Measurements from ENCODE around the gene MAP1B. TPM values are rescaled to one million over a fixed set of nuclear protein-coding genes. Genes with fewer than 3 reads are reported as not detected.

Gene MAP1B
- polyA plus RNA-seq, 1 donor (not counting 4 experiments of a cell fraction or from before 2014, with no cell fraction given): 3.3 TPM

GRCh38 chr5:72065751-72066255 is 41.5 kb upstream of the MAP1B start:
- no peaks in the 10 kb centered on the region for H3K9me3 ChIP-seq (ENCODE audit: control insufficient read depth, low read depth, low read length)
- no peak for DNase-seq (ENCODE audit: low read depth, low spot score)
- no peaks in the 10 kb centered on the region for H3K9me1 ChIP-seq (ENCODE audit: control insufficient read depth, extremely low read depth, insufficient read depth, low read length)
- H3K27ac ChIP-seq (ENCODE audit: control insufficient read depth, insufficient read depth, low read length): no peak overlapping the region
- H3K27me3 ChIP-seq (ENCODE audit: control insufficient read depth, extremely low read depth, insufficient read depth, low read length): no peaks in the 10 kb centered on the region
- no peak for FAIRE-seq
- no peak overlapping the region for H2AFZ ChIP-seq (ENCODE audit: control insufficient read depth, low read length)
- dilution Hi-C loops (cut with MboI; ENCODE audit: extremely low pct_ligation_motif_present, low sequenced_read_pairs): no loop called here
- no peaks in the 10 kb centered on the region for H4K20me1 ChIP-seq (ENCODE audit: control insufficient read depth, extremely low read depth, insufficient read depth, low read length)
- TF ChIP-seq EZH2 (IDR thresholded peaks at IDR 0.05; ENCODE audit: low read length) (no peak), CTCF (optimal IDR thresholded peaks at IDR 0.05 in 1 of 3, IDR thresholded peaks at IDR 0.05 in 1 of 3, conservative IDR thresholded peaks at IDR 0.05 in 1 of 3; ENCODE audit: extremely low read depth in 1 of 3, insufficient read depth in 2 of 3, low read length in 3 of 3) (no peak)
- peaks cover 33% of the 10 kb centered on the region for H3K4me1 ChIP-seq (ENCODE audit: control insufficient read depth, extremely low read depth, insufficient read depth, low read length)
- H3K9ac ChIP-seq (ENCODE audit: control insufficient read depth, extremely low read depth, insufficient read depth, low read length): no peak overlapping the region
- H3K4me2 ChIP-seq (ENCODE audit: control insufficient read depth, extremely low read depth, insufficient read depth, low read depth, low read length): no peak overlapping the region
- no peaks in the 10 kb centered on the region for H3K79me2 ChIP-seq (ENCODE audit: control insufficient read depth, insufficient read depth, low read length)
- no peak overlapping the region for H3K4me3 ChIP-seq (ENCODE audit: control insufficient read depth in 2 of 3, extremely low read depth in 1 of 3, insufficient read depth in 2 of 3, low read depth in 1 of 3, low read length in 3 of 3)
- H3K36me3 ChIP-seq (ENCODE audit: control insufficient read depth in 2 of 2, extremely low read depth in 1 of 2, insufficient read depth in 2 of 2, low read length in 2 of 2): no peaks in the 10 kb centered on the region

DNA sequence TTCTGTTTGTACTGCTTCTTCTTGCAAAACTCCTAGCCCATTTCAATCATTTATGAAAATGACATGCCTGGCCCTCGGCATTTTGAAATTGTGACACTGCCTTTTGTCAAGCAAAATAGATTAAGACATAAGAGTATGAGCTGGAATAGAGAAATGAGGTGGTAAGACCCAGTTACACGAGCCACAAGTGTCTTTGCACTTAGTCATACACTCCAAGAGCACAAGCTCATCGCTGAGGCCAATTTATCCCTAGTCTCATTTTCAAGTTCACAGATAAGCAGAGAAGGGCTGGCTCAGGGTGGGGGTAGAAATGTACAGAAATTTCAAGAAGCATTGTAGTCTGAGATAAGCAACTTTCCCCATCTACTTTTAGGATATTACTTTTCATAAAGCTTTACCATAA is 40.6 kb upstream of the MAP1B start:
- Histone ChIP-seq H3K9me1 (ENCODE audit: control insufficient read depth, extremely low read depth, insufficient read depth, low read length) (no peaks in the 10 kb centered on the region), H3K36me3 (ENCODE audit: control insufficient read depth in 2 of 2, extremely low read depth in 1 of 2, insufficient read depth in 2 of 2, low read length in 2 of 2) (no peaks in the 10 kb centered on the region), H3K4me2 (ENCODE audit: control insufficient read depth, extremely low read depth, insufficient read depth, low read depth, low read length) (peak overlapping the region; percentile 54), H3K27ac (ENCODE audit: control insufficient read depth, insufficient read depth, low read length) (peak overlapping the region; percentile 55), H3K79me2 (ENCODE audit: control insufficient read depth, insufficient read depth, low read length) (no peaks in the 10 kb centered on the region), H2AFZ (ENCODE audit: control insufficient read depth, low read length) (no peak overlapping the region), H3K4me1 (ENCODE audit: control insufficient read depth, extremely low read depth, insufficient read depth, low read length) (peaks cover 33% of the 10 kb centered on the region), H4K20me1 (ENCODE audit: control insufficient read depth, extremely low read depth, insufficient read depth, low read length) (no peaks in the 10 kb centered on the region), H3K4me3 (ENCODE audit: control insufficient read depth in 2 of 3, extremely low read depth in 1 of 3, insufficient read depth in 2 of 3, low read depth in 1 of 3, low read length in 3 of 3) (no peak overlapping the region), H3K9me3 (ENCODE audit: control insufficient read depth, low read depth, low read length) (no peaks in the 10 kb centered on the region), H3K27me3 (ENCODE audit: control insufficient read depth, extremely low read depth, insufficient read depth, low read length) (no peaks in the 10 kb centered on the region), H3K9ac (ENCODE audit: control insufficient read depth, extremely low read depth, insufficient read depth, low read length) (no peak overlapping the region)
- peak; percentile 82 for FAIRE-seq
- dilution Hi-C loops (cut with MboI; ENCODE audit: extremely low pct_ligation_motif_present, low sequenced_read_pairs): no loop called here
- DNase-seq (ENCODE audit: low read depth, low spot score): peak; percentile 53
- TF ChIP-seq EZH2 (IDR thresholded peaks at IDR 0.05; ENCODE audit: low read length): no peak
- no peak for TF ChIP-seq CTCF (optimal IDR thresholded peaks at IDR 0.05 in 1 of 3, IDR thresholded peaks at IDR 0.05 in 1 of 3, conservative IDR thresholded peaks at IDR 0.05 in 1 of 3; ENCODE audit: extremely low read depth in 1 of 3, insufficient read depth in 2 of 3, low read length in 3 of 3)
